HG03066 (cell line): ENCODE measurements around the gene RNF138.
"Not testable (repeated sequence)": the region's sequence is repeated elsewhere in the genome, so short reads cannot be mapped to it uniquely, and the experiment has no call there.

Source experiments
- ATAC-seq: cut with Tn5 transposase; IDR thresholded peaks from one replicate; pipeline ENCODE4 v1.9.1; 2021; ENCODE audit warnings: low read depth; ENCODE audit not compliant: unreplicated experiment

The RNF138 gene

DNA sequence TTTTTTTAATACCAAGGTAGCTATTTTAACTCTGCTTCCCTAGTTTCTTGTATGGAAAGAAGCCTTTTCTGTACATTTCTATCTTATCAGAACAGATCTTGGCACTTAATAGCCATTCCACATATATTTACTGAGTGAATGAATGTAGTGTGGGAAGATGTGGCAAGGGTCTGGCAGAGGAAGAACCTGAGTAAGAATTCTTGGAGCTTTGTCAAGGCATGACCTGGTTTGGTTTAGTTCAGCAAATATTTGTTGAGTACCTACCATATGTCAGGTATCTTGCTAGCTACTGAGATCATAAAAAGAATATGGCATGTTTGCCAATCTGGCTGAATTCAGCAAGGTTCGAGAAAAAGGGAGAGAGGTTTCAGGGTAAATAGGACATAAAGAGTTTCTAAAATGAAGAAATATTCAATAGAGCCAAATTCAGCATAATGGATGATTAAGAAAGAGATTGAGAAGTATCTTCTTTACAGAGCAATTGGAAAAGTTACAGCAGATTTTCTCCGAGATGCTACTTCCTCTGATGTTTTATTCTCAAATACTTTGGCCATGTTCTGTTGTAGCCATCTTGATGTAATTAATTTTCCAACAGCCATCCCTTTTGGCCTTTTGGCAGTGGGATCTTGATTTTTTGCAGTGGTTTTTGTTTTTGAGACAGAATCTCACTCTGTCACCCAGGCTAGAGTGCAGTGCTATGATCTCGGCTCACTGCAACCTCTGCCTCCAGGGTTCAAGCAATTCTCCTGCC, 76.5 kb downstream of the RNF138 start:
- ATAC-seq: no peak

- no peak for ATAC-seq
These were observed 82.0 kb downstream of the RNF138 start for GRCh38 chr18:32173654-32174053.

- ATAC-seq: no peak
These were observed 83.0 kb downstream of the RNF138 start for GRCh38 chr18:32174719-32175118.

DNA sequence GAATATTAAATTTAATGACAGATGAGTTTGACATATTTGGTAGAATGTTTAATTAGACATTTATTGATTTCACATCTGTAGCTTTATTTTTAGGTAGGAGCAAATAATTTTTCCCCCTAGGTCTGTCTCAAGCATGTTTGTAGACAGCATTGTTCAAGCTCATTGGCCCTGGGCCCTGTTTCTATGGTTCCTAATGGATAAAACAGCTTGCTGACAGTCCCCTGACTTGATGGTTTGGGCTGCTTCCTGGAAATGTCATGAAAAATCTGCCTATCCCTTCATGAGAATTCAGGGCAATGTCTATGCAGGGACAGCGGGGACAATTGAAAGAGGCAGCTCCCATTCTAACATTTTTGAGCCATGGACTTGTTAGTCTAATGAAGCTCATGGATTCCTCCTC, 83.6 kb downstream of the RNF138 start:
- no peak for ATAC-seq

- ATAC-seq: not testable (repeated sequence)
These were observed 85.1 kb downstream of the RNF138 start for GRCh38 chr18:32176745-32177144.

GRCh38 chr18:32177530-32177929, 85.9 kb downstream of the RNF138 start:
- no peak for ATAC-seq
